ENCODE measurements around the gene SLC38A3.
A peak's percentile ranks its signal among the peaks of the same experiment; 100 is the strongest.
"Not testable (repeated sequence)": the region's sequence is repeated elsewhere in the genome, so short reads cannot be mapped to it uniquely, and the experiment has no call there.

SLC38A3 gene

GRCh38 chr3:50245251-50245745, 40.2 kb downstream of the SLC38A3 start:
- no peak for DNase-seq
- intact Hi-C loops (cut with DNase I), result no loop called here

- DNase-seq, result peak; percentile 74 to 98 (median 91)
- intact Hi-C loops (cut with DNase I), result loop anchor here (1.0 kb wide), 1 partner anchor 19 kb away; no protein-coding TSS in a partner anchor
These were observed 40.9 kb downstream of the SLC38A3 start for GRCh38 chr3:50245831-50246516.

GRCh38 chr3:50246517-50246954, 41.5 kb downstream of the SLC38A3 start:
- intact Hi-C loops (cut with DNase I), result loop anchor here (1.0 kb wide), 1 partner anchor 19 kb away; no protein-coding TSS in a partner anchor
- DNase-seq, result peak in 2 of 10 donors; percentile 49 to 91

GRCh38 chr3:50248387-50248786, 43.3 kb downstream of the SLC38A3 start:
- intact Hi-C loops (cut with DNase I), result no loop called here
- no peak for DNase-seq

- intact Hi-C loops (cut with DNase I), result no loop called here
These were observed 44.4 kb downstream of the SLC38A3 start for GRCh38 chr3:50249457-50249856.

GRCh38 chr3:50250514-50250913, 45.4 kb downstream of the SLC38A3 start:
- no peak for DNase-seq
- intact Hi-C loops (cut with DNase I), result no loop called here

More at GRCh38 chr3:50249457-50249856, 44.4 kb downstream of the SLC38A3 start:
- no peak for DNase-seq

GRCh38 chr3:50251220-50251619, 46.1 kb downstream of the SLC38A3 start:
- intact Hi-C loops (cut with DNase I), result no loop called here
- no peak for DNase-seq

GRCh38 chr3:50254577-50255250, 49.6 kb downstream of the SLC38A3 start:
- intact Hi-C loops (cut with DNase I), result no loop called here
- DNase-seq, result peak in 1 of 10 donors; percentile 84

GRCh38 chr3:50255251-50255615, 50.2 kb downstream of the SLC38A3 start:
- DNase-seq, result no peak
- intact Hi-C loops (cut with DNase I), result no loop called here

- intact Hi-C loops (cut with DNase I), result no loop called here
- peak in 2 of 10 donors; percentile 40 to 67 for DNase-seq
These were observed 52.2 kb downstream of the SLC38A3 start for GRCh38 chr3:50256978-50257890.

- intact Hi-C loops (cut with DNase I), result no loop called here
- DNase-seq, result peak in 2 of 10 donors; percentile 27 to 83
These were observed 53.1 kb downstream of the SLC38A3 start for GRCh38 chr3:50258029-50258680.

GRCh38 chr3:50258979-50259378, 53.9 kb downstream of the SLC38A3 start:
- DNase-seq, result peak in 2 of 10 donors; percentile 22 to 86
- intact Hi-C loops (cut with DNase I), result no loop called here

GRCh38 chr3:50259432-50260026, 54.5 kb downstream of the SLC38A3 start:
- intact Hi-C loops (cut with DNase I), result loop anchor here (1.0 kb wide), 1 partner anchor 13 kb away; no protein-coding TSS in a partner anchor
- DNase-seq, result peak in 2 of 10 donors; percentile 21 to 85

- DNase-seq, result peak; percentile 91 to 99 (median 94)
- intact Hi-C loops (cut with DNase I), result loop anchor here (1.0 kb wide), 1 partner anchor 12 kb away; no protein-coding TSS in a partner anchor
These were observed 55.2 kb downstream of the SLC38A3 start for GRCh38 chr3:50260027-50260941.

- intact Hi-C loops (cut with DNase I), result loop anchor here (1.0 kb wide), 1 partner anchor 11 kb away; no protein-coding TSS in a partner anchor
- DNase-seq, result peak in 1 of 10 donors; percentile 83
These were observed 55.9 kb downstream of the SLC38A3 start for GRCh38 chr3:50260942-50261441.

GRCh38 chr3:50261505-50261904, 56.4 kb downstream of the SLC38A3 start:
- DNase-seq, result no peak
- intact Hi-C loops (cut with DNase I), result no loop called here

- DNase-seq; intact Hi-C loops (cut with DNase I): not testable (repeated sequence)
These were observed 57.1 kb downstream of the SLC38A3 start for GRCh38 chr3:50262200-50262599.

GRCh38 chr3:50262778-50263177, 57.7 kb downstream of the SLC38A3 start:
- intact Hi-C loops (cut with DNase I), result no loop called here
- no peak for DNase-seq
